OCI-LY3 (cell line): Measurements from ENCODE around the gene SLC12A4.

Source experiments
- EZH2phosphoT487 ChIP-seq: fragments of 200-600 bp; shearing (Covaris generic); IDR thresholded peaks from 2 replicates; pipeline ENCODE4 v1.6.1; 2018; ENCODE audit warnings: antibody characterized with exemption, mixed run types, low read depth
- TF ChIP-seq, protein P1 (sequence below): fragments of 200-600, 300-600 bp; sonication (generic); IDR thresholded peaks from 2 replicates; pipeline ENCODE4 v1.5.1; 2014; ENCODE audit warnings: antibody characterized with exemption, low read length, low read depth

DNA sequence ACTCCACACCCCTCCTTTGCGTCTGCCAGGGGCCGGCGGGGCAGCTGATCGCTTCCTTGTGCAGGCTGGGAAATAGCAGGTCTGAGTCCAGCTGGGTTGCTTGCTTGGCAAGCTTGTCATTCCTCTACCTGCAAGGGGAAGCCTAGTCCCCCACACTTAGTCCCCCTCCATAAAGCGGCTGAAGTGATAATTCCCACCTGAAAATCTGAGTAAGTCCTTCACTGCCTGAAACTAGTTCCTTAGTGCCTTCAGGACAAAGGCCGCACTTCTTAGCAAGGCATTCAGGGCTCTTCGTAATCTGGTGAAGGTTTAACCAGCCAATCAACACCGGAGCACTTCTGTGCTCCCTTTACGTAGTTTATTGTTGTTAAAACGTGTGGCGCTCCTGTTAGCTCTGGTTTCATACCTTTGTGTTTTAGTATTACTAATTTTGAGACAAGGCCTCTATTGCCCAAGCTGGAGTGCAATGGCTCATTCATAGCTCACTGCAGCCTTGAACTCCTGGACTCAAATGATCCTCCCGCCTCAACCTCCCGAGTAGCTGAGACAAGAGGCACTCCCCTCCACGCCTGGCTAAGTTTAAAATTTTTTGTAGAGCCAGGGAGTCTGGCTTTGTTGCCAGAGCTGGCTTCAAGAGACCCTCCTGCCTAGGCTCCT, 74.6 kb downstream of the SLC12A4 start:
- TF ChIP-seq, protein P1, sequence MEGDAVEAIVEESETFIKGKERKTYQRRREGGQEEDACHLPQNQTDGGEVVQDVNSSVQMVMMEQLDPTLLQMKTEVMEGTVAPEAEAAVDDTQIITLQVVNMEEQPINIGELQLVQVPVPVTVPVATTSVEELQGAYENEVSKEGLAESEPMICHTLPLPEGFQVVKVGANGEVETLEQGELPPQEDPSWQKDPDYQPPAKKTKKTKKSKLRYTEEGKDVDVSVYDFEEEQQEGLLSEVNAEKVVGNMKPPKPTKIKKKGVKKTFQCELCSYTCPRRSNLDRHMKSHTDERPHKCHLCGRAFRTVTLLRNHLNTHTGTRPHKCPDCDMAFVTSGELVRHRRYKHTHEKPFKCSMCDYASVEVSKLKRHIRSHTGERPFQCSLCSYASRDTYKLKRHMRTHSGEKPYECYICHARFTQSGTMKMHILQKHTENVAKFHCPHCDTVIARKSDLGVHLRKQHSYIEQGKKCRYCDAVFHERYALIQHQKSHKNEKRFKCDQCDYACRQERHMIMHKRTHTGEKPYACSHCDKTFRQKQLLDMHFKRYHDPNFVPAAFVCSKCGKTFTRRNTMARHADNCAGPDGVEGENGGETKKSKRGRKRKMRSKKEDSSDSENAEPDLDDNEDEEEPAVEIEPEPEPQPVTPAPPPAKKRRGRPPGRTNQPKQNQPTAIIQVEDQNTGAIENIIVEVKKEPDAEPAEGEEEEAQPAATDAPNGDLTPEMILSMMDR, result no peak
- no peak for TF ChIP-seq EZH2phosphoT487
